CD1c-positive myeloid dendritic cell (primary cell): Measurements from ENCODE around the gene SRPRA.

Source experiments
- DNase-seq: peaks from one replicate; pipeline ENCODE4 v3.0.0-alpha.2; 2016; ENCODE audit errors: extremely low spot score

SRPRA gene

GRCh38 chr11:126231725-126232459 is 36.8 kb downstream of the SRPRA start:
- DNase-seq = no peak

DNA sequence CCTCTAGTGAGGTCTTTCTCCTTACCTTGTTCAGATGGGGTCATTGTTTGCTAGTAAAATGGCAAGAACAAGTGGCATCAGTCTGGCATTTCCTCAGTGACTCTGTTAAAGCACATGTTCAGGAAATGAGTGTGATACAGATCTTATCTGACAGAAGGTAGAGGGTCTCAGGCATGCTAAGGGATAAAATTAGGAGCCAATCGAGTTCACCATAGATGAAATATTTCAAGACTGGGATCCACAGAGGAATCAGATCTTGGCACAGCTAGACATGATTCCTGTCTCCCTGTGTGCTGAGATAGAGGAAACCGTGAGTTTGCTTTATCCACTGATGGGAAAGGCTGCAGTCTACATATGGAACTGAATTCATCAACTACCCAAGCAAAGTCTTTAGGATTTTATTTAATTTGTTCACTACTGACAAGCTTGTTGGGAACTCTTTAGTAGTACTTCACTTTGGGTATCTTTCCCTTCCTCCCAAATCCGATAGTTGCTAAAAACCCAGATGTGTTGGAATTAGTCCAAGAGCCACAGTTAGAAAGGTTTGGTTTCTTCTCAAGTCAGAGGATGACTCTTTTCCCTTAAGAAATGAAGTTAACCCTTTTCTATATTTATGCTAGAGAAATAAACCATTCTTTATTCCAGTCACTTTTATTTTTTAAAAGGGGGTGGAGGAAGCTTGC is 38.7 kb downstream of the SRPRA start:
- no peak for DNase-seq

GRCh38 chr11:126226334-126227084 is 42.2 kb downstream of the SRPRA start:
- no peak for DNase-seq

- no peak for DNase-seq
Measured at GRCh38 chr11:126225295-126225665, 43.4 kb downstream of the SRPRA start.

DNA sequence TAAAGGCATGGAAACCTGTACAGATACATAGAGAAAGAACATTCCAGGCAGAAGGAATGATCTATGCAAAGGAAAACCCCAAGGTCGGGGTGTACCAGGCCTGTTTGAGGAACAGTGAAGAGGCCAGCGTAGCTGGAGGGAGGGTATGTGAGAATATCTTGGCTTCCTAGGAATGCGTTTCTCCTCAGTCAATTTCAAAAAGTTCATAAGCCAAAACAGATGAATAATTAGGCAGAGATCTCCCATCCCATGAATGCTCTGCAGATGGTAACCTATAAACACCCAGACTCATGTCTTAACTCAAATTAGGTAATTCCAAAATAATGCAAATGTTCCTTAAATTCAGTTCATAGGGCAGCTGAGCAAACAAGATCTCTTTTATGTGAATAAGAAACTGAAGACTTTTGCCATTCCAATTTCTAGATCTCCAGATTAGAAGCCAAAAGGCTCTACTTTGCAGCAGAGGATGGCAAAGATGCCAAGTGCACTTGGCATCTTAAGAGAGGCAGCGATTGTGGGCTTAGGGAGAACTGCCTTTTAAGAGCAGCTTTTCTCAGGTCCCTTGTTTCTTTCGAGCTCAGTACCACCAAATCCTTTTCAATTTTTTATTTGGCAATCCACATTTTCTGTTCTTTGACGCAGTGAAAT is 43.9 kb downstream of the SRPRA start:
- no peak for DNase-seq

DNA sequence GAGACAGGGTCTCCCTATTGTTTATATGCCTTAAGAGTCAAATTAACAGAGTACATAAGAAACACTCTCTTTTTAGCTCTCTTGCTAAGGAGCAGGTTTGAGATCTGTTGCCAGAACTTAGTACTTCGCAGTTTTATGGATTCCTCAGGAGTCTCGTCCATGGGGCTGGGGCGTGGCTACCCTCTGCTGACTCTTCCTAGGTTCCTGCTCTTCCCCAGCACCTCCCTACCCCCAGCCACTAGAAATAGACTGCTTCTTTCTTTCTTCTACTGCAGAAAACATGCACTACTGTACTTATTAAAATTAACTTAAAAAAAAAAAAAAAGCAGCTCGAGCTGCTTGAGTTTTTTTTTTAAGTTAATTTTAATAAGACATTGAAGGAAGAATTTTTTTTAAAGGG is 49.1 kb downstream of the SRPRA start:
- DNase-seq = no peak

GRCh38 chr11:126217491-126217890 is 51.2 kb downstream of the SRPRA start:
- DNase-seq = no peak

DNA sequence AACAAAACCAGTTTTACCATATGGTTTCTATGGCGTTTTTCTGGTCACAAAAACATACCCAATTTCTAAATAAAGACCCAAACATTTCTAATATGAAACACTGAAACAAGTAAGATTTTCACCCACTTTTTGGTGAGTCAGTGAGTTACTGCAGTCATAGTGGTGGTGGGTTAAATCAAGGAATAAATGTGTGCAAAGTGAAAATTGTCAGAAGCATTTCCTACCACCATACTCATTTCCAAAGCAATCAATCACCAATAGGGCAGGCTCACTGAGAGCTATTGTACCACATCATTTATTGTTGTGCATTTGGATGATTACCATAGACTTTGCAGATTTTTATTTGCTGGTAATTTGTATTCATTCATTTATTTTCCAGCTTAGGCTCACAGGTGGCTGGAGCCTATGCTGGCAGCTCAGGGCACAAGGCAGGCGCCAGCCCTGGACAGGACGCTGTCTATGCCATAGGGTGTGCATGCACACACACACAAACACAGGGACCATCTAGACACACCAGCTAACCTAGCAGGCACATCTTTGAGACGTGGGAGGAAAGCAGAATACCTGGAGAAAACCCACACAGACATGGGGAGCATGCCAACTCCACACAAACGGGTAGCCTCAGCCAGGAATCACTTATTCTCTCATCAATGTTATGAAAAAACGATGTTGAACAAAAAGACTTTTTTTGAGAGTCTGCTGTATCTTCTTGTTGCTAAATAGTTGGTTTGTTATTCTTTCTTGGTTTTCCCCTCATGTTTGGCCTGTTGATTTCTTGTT is 52.0 kb downstream of the SRPRA start:
- no peak for DNase-seq

DNA sequence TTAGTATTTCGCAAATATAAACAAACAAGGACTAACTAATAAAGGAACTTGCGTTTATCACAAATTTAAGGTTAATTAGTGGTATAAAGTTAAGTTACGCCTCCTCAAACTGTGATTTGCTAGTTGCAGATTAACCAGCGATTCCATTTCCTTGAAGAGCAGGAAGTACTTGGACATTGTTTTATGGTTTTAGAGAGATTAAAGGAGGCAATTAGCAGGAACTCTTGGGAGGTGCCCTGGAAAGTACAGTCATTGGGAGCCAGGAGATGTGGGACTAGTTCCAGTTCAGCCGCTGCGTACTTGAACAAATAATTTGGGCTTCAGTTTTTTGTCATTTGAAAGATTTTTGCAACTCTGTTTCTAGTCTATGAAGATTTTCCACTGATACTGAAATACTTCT is 53.9 kb downstream of the SRPRA start:
- DNase-seq = peak; percentile 21

DNA sequence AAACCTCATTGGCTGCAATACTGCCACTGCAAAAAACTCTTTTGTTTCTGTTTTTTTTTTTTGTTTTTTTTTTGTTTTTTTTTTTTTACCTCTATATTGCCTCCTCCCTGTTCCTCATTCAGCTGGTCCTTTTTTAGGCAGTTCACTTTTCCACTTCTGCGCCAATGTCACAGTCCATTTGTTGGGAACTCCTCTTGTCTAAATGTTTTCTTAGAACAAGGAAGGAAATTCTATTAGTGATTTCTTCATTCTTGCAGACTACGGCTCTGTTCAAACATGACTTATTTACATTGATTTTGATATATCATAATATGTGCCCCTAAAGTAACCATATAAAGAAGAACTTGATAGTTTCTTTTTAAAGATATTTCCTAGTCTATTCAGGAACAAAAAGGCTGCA is 54.3 kb downstream of the SRPRA start:
- DNase-seq = peak; percentile 72
